Caco-2 (cell line): ENCODE results near the gene PPIE. TPM values are rescaled to one million over a fixed set of nuclear protein-coding genes. Genes with fewer than 3 reads are reported as not detected.

Experiments
- BruUV-seq: library from RNA; stranded (reverse); fragments of 400-500 nt; replicated peaks from 2 replicates; lab custom pipeline; 2021; lab: Mats Ljungman, UMichigan
- CTCF ChIA-PET: fragments of 300-600 bp; sonication (Branson Sonifier 250); formaldehyde crosslinking; loops from one replicate; lab custom pipeline; 2022; ENCODE audit warnings: antibody characterized with exemption; lab: Charles Lee
- POLR2A ChIA-PET: fragments of 300-600 bp; sonication (Branson Sonifier 250); formaldehyde crosslinking; loops from one replicate; lab custom pipeline; 2022; ENCODE audit warnings: antibody characterized with exemption; lab: Charles Lee
- DNase-seq, 2 experiments: peaks; one replicate each; pipeline versions ENCODE4 v3.0.0 to v3.0.0-alpha.2; 2020 to 2022
- H3K27me3 ChIP-seq: replicated peaks from 2 replicates; pipeline ENCODE4 v1.6.0; 2011; ENCODE audit warnings: low read length; ENCODE audit not compliant: control insufficient read depth, insufficient read depth
- H3K36me3 ChIP-seq: 2 replicates; pipeline ENCODE4 v1.5.1; 2011; ENCODE audit warnings: low read length; ENCODE audit not compliant: control insufficient read depth, insufficient read depth
- H3K4me1 ChIP-seq: fragments of 250-450 bp; sonication (Bioruptor Pico); 2 replicates; pipeline ENCODE4 v1.5.1; 2020; ENCODE audit warnings: mild to moderate bottlenecking
- H3K4me3 ChIP-seq: 2 replicates; pipeline ENCODE4 v1.5.1; 2011; ENCODE audit warnings: low read depth, mild to moderate bottlenecking, control low read depth, low read length
- H3K9me3 ChIP-seq: fragments of 250-450 bp; sonication (Bioruptor Pico); 2 replicates; pipeline ENCODE4 v1.5.1; 2020; ENCODE audit warnings: mild to moderate bottlenecking, moderate library complexity
- H3K27ac Mint-ChIP-seq: one replicate; pipeline ENCODE4 v1.8.0; 2022; ENCODE audit warnings: mixed read lengths; ENCODE audit not compliant: unreplicated experiment
- H3K27me3 Mint-ChIP-seq: one replicate; pipeline ENCODE4 v1.8.0; 2022; ENCODE audit warnings: mixed read lengths; ENCODE audit not compliant: insufficient read depth, unreplicated experiment
- H3K36me3 Mint-ChIP-seq: one replicate; pipeline ENCODE4 v1.8.0; 2022; ENCODE audit warnings: mild to moderate bottlenecking, mixed read lengths; ENCODE audit not compliant: insufficient read depth, unreplicated experiment
- H3K4me1 Mint-ChIP-seq: one replicate; pipeline ENCODE4 v1.8.0; 2022; ENCODE audit warnings: low read depth, mixed read lengths; ENCODE audit not compliant: unreplicated experiment
- H3K4me3 Mint-ChIP-seq: one replicate; pipeline ENCODE4 v1.8.0; 2022; ENCODE audit warnings: mild to moderate bottlenecking, moderate library complexity, mixed read lengths; ENCODE audit not compliant: unreplicated experiment
- H3K9me3 Mint-ChIP-seq: one replicate; pipeline ENCODE4 v1.8.0; 2022; ENCODE audit warnings: mixed read lengths; ENCODE audit not compliant: unreplicated experiment
- intact Hi-C: fragments of 100-400 bp; cut with micrococcal nuclease; formaldehyde crosslinking; loops from one replicate; pipeline ENCODE4 v1.10.0; 2022; ENCODE audit not compliant: unreplicated experiment
- total RNA-seq: library from RNA; stranded (reverse); gene quantifications from 2 replicates; pipeline ENCODE4 v1.2.3, GENCODE V29; 2022
- TF ChIP-seq, protein P1 (sequence below), 2 experiments: fragments of 200-600 bp in 1 of 2; IDR thresholded peaks; 1 replicate in 1 of 2; 2 replicates in 1 of 2; pipeline versions ENCODE4 v1.5.1 to v1.8.0; 2011 to 2022; ENCODE audit warnings: antibody characterized with exemption in 1 of 2, control low read depth in 1 of 2, inconsistent platforms in 1 of 2, low read depth in 1 of 2, low read length in 1 of 2, mild to moderate bottlenecking in 1 of 2, moderate library complexity in 1 of 2; ENCODE audit not compliant: insufficient read depth in 1 of 2, severe bottlenecking in 1 of 2, unreplicated experiment in 1 of 2

PPIE gene
- total RNA-seq, 1 experiment from 2014 or later: 39.2 TPM

GRCh38 chr1:39700348-39700747 is 38.3 kb upstream of the PPIE start:
- H3K36me3 ChIP-seq: no peaks in the 10 kb centered on the region
- no peaks in the 10 kb centered on the region for H3K9me3 Mint-ChIP-seq
- intact Hi-C loops: no loop called here
- H3K4me3 ChIP-seq: no peak overlapping the region
- H3K27ac Mint-ChIP-seq: no peak overlapping the region
- BruUV-seq: no TSS peak
- H3K27me3 ChIP-seq: no peaks in the 10 kb centered on the region
- peaks cover 9% of the 10 kb centered on the region for H3K27me3 Mint-ChIP-seq
- ChIA-PET POLR2A (no interaction called here), CTCF (no interaction called here)
- no peaks in the 10 kb centered on the region for H3K9me3 ChIP-seq
- peaks cover 13% of the 10 kb centered on the region for H3K4me1 Mint-ChIP-seq
- TF ChIP-seq, protein P1, sequence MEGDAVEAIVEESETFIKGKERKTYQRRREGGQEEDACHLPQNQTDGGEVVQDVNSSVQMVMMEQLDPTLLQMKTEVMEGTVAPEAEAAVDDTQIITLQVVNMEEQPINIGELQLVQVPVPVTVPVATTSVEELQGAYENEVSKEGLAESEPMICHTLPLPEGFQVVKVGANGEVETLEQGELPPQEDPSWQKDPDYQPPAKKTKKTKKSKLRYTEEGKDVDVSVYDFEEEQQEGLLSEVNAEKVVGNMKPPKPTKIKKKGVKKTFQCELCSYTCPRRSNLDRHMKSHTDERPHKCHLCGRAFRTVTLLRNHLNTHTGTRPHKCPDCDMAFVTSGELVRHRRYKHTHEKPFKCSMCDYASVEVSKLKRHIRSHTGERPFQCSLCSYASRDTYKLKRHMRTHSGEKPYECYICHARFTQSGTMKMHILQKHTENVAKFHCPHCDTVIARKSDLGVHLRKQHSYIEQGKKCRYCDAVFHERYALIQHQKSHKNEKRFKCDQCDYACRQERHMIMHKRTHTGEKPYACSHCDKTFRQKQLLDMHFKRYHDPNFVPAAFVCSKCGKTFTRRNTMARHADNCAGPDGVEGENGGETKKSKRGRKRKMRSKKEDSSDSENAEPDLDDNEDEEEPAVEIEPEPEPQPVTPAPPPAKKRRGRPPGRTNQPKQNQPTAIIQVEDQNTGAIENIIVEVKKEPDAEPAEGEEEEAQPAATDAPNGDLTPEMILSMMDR (IDR thresholded peaks at IDR 0.05; ENCODE audit: insufficient read depth in 1 of 2, low read depth in 1 of 2, low read length in 1 of 2, severe bottlenecking in 1 of 2, unreplicated experiment in 1 of 2): no peak
- DNase-seq: no peak
- H3K4me3 Mint-ChIP-seq: no peak overlapping the region
- H3K4me1 ChIP-seq: no peaks in the 10 kb centered on the region
- no peaks in the 10 kb centered on the region for H3K36me3 Mint-ChIP-seq

GRCh38 chr1:39701049-39701439 is 37.6 kb upstream of the PPIE start:
- Mint-ChIP-seq H3K4me3 (no peak overlapping the region), H3K4me1 (peaks cover 13% of the 10 kb centered on the region), H3K27ac (no peak overlapping the region), H3K36me3 (no peaks in the 10 kb centered on the region), H3K27me3 (peaks cover 9% of the 10 kb centered on the region), H3K9me3 (no peaks in the 10 kb centered on the region)
- H3K36me3 ChIP-seq: no peaks in the 10 kb centered on the region
- intact Hi-C loops: no loop called here
- ChIA-PET CTCF (interaction anchor here (1.0 kb wide), 2 partner anchors 95 to 98 kb away, joined by 5 to 8 read pairs; no protein-coding TSS in a partner anchor), POLR2A (interaction anchor here (1.5 kb wide), 1 partner anchor 9 kb away, joined by 4 read pairs; no protein-coding TSS in a partner anchor)
- TF ChIP-seq, protein P1 (IDR thresholded peaks at IDR 0.05; ENCODE audit: insufficient read depth in 1 of 2, low read depth in 1 of 2, low read length in 1 of 2, severe bottlenecking in 1 of 2, unreplicated experiment in 1 of 2): no peak
- H3K9me3 ChIP-seq: no peaks in the 10 kb centered on the region
- BruUV-seq: no TSS peak
- no peaks in the 10 kb centered on the region for H3K4me1 ChIP-seq
- H3K4me3 ChIP-seq: no peak overlapping the region
- H3K27me3 ChIP-seq: no peaks in the 10 kb centered on the region
- no peak for DNase-seq

- CTCF ChIA-PET: interaction anchor here (0.7 kb wide), 1 partner anchor 122 kb away, joined by 4 read pairs; no protein-coding TSS in a partner anchor
- Mint-ChIP-seq H3K36me3 (no peaks in the 10 kb centered on the region), H3K9me3 (no peaks in the 10 kb centered on the region), H3K27me3 (no peaks in the 10 kb centered on the region), H3K4me3 (no peak overlapping the region), H3K4me1 (peaks cover 13% of the 10 kb centered on the region), H3K27ac (no peak overlapping the region)
- POLR2A ChIA-PET: no interaction called here
- no TSS peak for BruUV-seq
- Histone ChIP-seq H3K27me3 (no peaks in the 10 kb centered on the region), H3K36me3 (no peaks in the 10 kb centered on the region), H3K4me1 (no peaks in the 10 kb centered on the region), H3K4me3 (no peak overlapping the region), H3K9me3 (no peaks in the 10 kb centered on the region)
- DNase-seq: no peak
- intact Hi-C loops: no loop called here
- TF ChIP-seq, protein P1 (IDR thresholded peaks at IDR 0.05; ENCODE audit: insufficient read depth in 1 of 2, low read depth in 1 of 2, low read length in 1 of 2, severe bottlenecking in 1 of 2, unreplicated experiment in 1 of 2): no peak
Measured at GRCh38 chr1:39704757-39705156, 33.9 kb upstream of the PPIE start.
